ENCODE measurements around the gene NEK11.

DNA sequence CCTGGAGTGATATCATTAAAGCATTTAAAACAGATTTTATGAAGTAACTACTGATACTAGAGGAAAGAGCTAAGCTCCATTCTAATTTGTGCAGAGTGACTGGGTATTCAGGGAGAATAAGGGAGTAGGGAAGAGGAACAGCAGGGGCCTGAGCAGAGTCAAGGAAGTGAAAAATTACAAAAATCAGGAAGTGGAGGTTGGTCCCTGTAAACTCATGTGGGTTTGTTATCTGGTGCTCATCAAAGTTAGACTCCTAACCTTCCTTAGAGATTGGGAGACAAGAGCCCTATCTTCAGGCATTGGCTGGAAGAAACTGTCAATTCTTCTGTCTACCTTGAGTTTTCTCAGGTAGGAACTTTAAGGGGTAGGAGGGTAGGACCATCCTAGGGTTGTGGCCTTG lies 82.5 kb downstream of the NEK11 start:
- TF ChIP-seq, protein P1, sequence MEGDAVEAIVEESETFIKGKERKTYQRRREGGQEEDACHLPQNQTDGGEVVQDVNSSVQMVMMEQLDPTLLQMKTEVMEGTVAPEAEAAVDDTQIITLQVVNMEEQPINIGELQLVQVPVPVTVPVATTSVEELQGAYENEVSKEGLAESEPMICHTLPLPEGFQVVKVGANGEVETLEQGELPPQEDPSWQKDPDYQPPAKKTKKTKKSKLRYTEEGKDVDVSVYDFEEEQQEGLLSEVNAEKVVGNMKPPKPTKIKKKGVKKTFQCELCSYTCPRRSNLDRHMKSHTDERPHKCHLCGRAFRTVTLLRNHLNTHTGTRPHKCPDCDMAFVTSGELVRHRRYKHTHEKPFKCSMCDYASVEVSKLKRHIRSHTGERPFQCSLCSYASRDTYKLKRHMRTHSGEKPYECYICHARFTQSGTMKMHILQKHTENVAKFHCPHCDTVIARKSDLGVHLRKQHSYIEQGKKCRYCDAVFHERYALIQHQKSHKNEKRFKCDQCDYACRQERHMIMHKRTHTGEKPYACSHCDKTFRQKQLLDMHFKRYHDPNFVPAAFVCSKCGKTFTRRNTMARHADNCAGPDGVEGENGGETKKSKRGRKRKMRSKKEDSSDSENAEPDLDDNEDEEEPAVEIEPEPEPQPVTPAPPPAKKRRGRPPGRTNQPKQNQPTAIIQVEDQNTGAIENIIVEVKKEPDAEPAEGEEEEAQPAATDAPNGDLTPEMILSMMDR (IDR thresholded peaks at IDR 0.05; ENCODE audit: borderline replicate concordance, extremely low read depth, low read length, poor library complexity, severe bottlenecking), result no peak
- no peak for TF ChIP-seq EZH2 (IDR thresholded peaks at IDR 0.05; ENCODE audit: borderline replicate concordance, low read depth, low read length, severe bottlenecking)

All from DND-41 (cell line).